HFFc6 (cell line): ENCODE measurements around the gene RPS19. TPM values are rescaled to one million over a fixed set of nuclear protein-coding genes. Genes with fewer than 3 reads are reported as not detected.

ENCODE experiments used
- DNase-seq: peaks from one replicate; pipeline ENCODE4 v3.0.0-alpha.2; 2018
- H3K27ac Mint-ChIP-seq: 2 replicates; pipeline ENCODE4 v1.8.0; 2020; ENCODE audit warnings: mild to moderate bottlenecking, mixed read lengths
- H3K27me3 Mint-ChIP-seq: 2 replicates; pipeline ENCODE4 v1.8.0; 2021; ENCODE audit warnings: mild to moderate bottlenecking, moderate library complexity, mixed read lengths; ENCODE audit not compliant: insufficient read depth
- H3K36me3 Mint-ChIP-seq: 2 replicates; pipeline ENCODE4 v1.8.0; 2021; ENCODE audit warnings: low read depth, mixed read lengths
- H3K4me1 Mint-ChIP-seq: 2 replicates; pipeline ENCODE4 v1.8.0; 2020; ENCODE audit warnings: low read depth, mixed read lengths
- H3K4me3 Mint-ChIP-seq: 2 replicates; pipeline ENCODE4 v1.8.0; 2020; ENCODE audit warnings: mild to moderate bottlenecking, moderate library complexity, mixed read lengths
- H3K9me3 Mint-ChIP-seq: 2 replicates; pipeline ENCODE4 v1.8.0; 2020; ENCODE audit warnings: mild to moderate bottlenecking, mixed read lengths
- total RNA-seq, 6 experiments: library from RNA; stranded (reverse); fragmentation: NEBNext Ultra II Directional; extraction: Animal tissue kit (Norgen Biotek cat#: 25700); gene quantifications; 2 replicates in 1 of 6; 3 replicates in 5 of 6; pipeline ENCODE4 v1.2.3, GENCODE V29; 2021
- TF ChIP-seq, protein P1 (sequence below): fragments of 200-600 bp; sonication (generic); IDR thresholded peaks from 2 replicates; pipeline ENCODE4 v1.5.0; 2021; ENCODE audit warnings: antibody characterized with exemption, mild to moderate bottlenecking

Gene RPS19
- total RNA-seq, 6 experiments from 2014 or later: 2,312 to 2,495 (median 2,438) TPM

DNA sequence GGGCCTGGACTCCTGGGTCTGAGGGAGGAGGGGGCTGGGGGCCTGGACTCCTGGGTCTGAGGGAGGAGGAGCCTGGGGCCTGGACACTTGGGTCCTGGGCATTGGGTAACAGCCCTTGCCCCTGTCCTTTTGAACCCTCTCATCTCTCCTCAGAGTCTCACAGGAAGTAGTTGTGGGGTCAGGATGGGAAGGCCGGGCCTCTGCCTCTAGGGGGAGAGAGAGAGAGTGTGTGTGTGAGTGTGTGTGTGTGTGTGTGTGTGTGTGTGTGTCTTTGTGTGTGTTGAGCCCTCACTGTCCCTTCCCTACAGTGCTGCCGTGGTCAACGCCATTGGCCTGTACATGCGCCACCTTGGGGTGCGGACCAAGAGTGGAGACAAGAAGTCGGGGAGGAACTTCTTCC, 33.8 kb downstream of the RPS19 start:
- Mint-ChIP-seq H3K4me3 (no peak overlapping the region), H3K9me3 (no peaks in the 10 kb centered on the region), H3K36me3 (peaks cover 8% of the 10 kb centered on the region; the same call in 1 of the 2 replicates), H3K27me3 (no peaks in the 10 kb centered on the region; the same call in 1 of the 2 replicates), H3K4me1 (no peaks in the 10 kb centered on the region), H3K27ac (no peak overlapping the region; the same call in 1 of the 2 replicates)
- no peak for DNase-seq
- TF ChIP-seq, protein P1, sequence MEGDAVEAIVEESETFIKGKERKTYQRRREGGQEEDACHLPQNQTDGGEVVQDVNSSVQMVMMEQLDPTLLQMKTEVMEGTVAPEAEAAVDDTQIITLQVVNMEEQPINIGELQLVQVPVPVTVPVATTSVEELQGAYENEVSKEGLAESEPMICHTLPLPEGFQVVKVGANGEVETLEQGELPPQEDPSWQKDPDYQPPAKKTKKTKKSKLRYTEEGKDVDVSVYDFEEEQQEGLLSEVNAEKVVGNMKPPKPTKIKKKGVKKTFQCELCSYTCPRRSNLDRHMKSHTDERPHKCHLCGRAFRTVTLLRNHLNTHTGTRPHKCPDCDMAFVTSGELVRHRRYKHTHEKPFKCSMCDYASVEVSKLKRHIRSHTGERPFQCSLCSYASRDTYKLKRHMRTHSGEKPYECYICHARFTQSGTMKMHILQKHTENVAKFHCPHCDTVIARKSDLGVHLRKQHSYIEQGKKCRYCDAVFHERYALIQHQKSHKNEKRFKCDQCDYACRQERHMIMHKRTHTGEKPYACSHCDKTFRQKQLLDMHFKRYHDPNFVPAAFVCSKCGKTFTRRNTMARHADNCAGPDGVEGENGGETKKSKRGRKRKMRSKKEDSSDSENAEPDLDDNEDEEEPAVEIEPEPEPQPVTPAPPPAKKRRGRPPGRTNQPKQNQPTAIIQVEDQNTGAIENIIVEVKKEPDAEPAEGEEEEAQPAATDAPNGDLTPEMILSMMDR: no peak

DNA sequence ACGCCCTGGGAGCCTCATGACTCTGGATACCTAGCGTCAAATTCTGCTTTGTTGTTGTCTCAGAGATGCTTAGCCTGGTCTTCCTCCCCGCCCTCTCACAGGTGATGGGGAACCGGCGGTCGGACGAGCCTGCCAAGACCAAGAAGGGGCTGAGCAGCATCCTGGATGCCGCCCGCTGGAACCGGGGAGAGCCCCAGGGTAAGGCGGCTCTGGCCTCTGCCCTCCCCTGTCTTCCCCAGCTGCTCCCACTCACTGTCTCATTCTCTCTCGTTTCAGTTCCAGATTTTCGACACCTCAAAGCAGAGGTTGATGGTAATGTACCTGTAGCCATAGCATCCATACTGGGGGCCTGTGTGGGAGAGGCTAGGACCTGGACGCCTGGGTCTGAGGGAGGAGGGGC, 34.3 kb downstream of the RPS19 start:
- Mint-ChIP-seq H3K36me3 (peaks cover 8% of the 10 kb centered on the region; the same call in 1 of the 2 replicates), H3K4me3 (no peak overlapping the region), H3K9me3 (no peaks in the 10 kb centered on the region), H3K4me1 (no peaks in the 10 kb centered on the region), H3K27me3 (no peaks in the 10 kb centered on the region; the same call in 1 of the 2 replicates), H3K27ac (no peak overlapping the region)
- TF ChIP-seq, protein P1: no peak
- DNase-seq: no peak

DNA sequence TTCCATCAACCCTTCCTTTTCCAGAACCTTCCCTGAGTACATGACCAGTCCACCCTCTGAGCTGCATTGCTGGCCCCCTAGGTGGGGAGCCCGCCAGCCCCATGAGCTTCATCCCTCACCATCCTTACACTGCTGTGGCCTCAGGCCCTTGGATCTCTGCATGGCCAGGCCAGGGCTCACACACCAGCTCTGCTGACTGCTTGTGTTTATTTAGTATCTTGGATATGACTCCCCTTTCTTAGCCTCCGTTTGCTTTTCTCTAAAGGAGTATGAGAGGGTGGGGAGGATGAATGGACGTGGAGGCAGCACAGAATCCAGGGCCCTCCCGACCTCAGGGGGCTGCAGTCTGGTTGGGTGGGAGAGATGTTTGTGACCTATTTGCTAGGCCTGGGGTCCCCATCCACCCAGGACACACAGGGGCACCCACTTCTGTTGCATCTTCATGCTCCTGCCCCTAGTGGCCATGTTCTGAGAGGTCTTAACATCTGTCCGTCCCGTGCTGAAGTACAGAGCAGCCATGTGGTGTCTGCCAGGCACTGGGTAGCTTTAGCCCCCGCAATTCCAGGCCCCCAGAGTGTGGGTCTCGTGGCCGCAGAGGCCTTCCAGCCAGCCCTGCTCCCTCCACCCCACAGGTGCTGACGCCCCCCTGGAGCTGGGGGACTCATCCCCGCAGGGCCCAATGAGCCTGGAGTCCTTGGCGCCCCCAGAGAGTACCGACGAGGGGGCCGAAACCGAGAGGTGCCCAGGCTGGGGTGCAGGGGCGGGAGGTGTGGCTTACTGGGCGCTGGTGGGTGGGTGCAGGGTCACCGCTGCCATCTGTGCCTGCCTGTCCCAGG, 35.9 kb downstream of the RPS19 start:
- no peak for DNase-seq
- TF ChIP-seq, protein P1: peak; percentile 57
- no peaks in the 10 kb centered on the region for H3K4me1 Mint-ChIP-seq
- peaks cover 8% of the 10 kb centered on the region; the same call in 1 of the 2 replicates for H3K36me3 Mint-ChIP-seq
- H3K9me3 Mint-ChIP-seq: no peaks in the 10 kb centered on the region
- H3K4me3 Mint-ChIP-seq: no peak overlapping the region
- no peaks in the 10 kb centered on the region; the same call in 1 of the 2 replicates for H3K27me3 Mint-ChIP-seq
- H3K27ac Mint-ChIP-seq: no peak overlapping the region

DNA sequence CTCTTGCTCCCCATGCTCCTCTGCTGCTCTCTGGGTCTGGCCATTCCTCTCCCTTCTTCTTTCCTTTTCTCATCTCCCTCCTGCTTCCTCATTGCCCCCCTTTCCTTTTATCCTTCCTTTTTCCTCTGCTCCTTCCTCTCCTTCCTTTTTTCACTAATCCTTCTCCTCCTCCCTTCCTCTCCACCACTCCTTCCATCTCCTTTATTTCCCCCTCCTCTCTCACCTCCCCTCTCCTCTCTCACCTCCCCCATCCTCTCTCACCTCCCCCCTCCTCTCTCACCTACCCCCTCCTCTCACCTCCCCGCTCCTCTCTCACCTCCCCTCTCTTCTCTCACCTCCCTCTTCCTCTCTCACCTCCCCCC, 36.5 kb downstream of the RPS19 start:
- H3K27ac Mint-ChIP-seq: no peak overlapping the region
- TF ChIP-seq, protein P1: no peak
- no peak for DNase-seq
- H3K27me3 Mint-ChIP-seq: no peaks in the 10 kb centered on the region; the same call in 1 of the 2 replicates
- H3K4me3 Mint-ChIP-seq: no peak overlapping the region
- peaks cover 8% of the 10 kb centered on the region; the same call in 1 of the 2 replicates for H3K36me3 Mint-ChIP-seq
- H3K9me3 Mint-ChIP-seq: no peaks in the 10 kb centered on the region
- H3K4me1 Mint-ChIP-seq: no peaks in the 10 kb centered on the region

DNA sequence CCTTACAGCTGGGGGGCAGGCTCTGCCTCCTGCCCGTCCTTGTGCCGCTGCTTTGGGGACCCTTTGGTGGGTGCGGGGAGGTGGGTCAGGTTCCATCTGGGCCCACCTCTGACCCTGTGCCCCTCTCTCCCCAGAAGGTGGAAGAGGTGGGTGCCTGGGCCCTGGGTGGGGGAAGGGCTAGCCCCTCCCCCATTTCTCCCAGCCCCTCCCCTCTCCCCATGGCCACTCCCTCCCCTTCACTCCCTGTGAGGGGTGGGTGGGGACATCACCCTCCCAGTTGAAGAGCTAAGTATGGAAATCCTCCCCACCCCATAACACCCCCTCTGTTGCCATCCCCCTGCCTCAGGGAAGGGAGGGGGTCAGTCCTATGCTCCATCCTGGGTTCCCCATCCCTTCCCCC, 37.1 kb downstream of the RPS19 start:
- H3K27me3 Mint-ChIP-seq: no peaks in the 10 kb centered on the region; the same call in 1 of the 2 replicates
- no peaks in the 10 kb centered on the region for H3K4me1 Mint-ChIP-seq
- no peaks in the 10 kb centered on the region for H3K9me3 Mint-ChIP-seq
- no peak overlapping the region for H3K27ac Mint-ChIP-seq
- TF ChIP-seq, protein P1: no peak
- no peak for DNase-seq
- H3K4me3 Mint-ChIP-seq: no peak overlapping the region
- H3K36me3 Mint-ChIP-seq: peaks cover 8% of the 10 kb centered on the region; the same call in 1 of the 2 replicates
